Stomach smooth muscle (tissue), 2 donors: ENCODE data around the gene C10orf143.

ENCODE experiments used
- H3K27ac ChIP-seq: one replicate; pipeline ENCODE4 v1.7.0; 2013; ENCODE audit warnings: mild to moderate bottlenecking, low read length, inconsistent platforms
- H3K27me3 ChIP-seq, 2 donors: one replicate each; pipeline ENCODE4 v1.7.0; 2013; ENCODE audit warnings: low read length in 2 of 2; ENCODE audit not compliant: insufficient read depth in 2 of 2, control insufficient read depth in 1 of 2
- H3K36me3 ChIP-seq, 2 donors: one replicate each; pipeline ENCODE4 v1.7.0; 2013; ENCODE audit warnings: low read length in 2 of 2; ENCODE audit not compliant: control insufficient read depth in 2 of 2, insufficient read depth in 2 of 2
- H3K4me1 ChIP-seq: one replicate; pipeline ENCODE4 v1.7.0; 2013; ENCODE audit warnings: low read length; ENCODE audit not compliant: control insufficient read depth, insufficient read depth
- H3K4me3 ChIP-seq, 2 donors: one replicate each; pipeline ENCODE4 v1.7.0; 2013; ENCODE audit warnings: low read length in 2 of 2
- H3K9ac ChIP-seq, 2 donors: one replicate each; pipeline ENCODE4 v1.7.0; 2013; ENCODE audit warnings: low read length in 2 of 2, mild to moderate bottlenecking in 1 of 2
- H3K9me3 ChIP-seq, 2 donors: one replicate each; pipeline ENCODE4 v1.7.0; 2013; ENCODE audit warnings: low read length in 2 of 2; ENCODE audit not compliant: control insufficient read depth in 2 of 2
- donor health status: healthy.
- donor health status: Pancreatic carcinoma.

The C10orf143 gene

DNA sequence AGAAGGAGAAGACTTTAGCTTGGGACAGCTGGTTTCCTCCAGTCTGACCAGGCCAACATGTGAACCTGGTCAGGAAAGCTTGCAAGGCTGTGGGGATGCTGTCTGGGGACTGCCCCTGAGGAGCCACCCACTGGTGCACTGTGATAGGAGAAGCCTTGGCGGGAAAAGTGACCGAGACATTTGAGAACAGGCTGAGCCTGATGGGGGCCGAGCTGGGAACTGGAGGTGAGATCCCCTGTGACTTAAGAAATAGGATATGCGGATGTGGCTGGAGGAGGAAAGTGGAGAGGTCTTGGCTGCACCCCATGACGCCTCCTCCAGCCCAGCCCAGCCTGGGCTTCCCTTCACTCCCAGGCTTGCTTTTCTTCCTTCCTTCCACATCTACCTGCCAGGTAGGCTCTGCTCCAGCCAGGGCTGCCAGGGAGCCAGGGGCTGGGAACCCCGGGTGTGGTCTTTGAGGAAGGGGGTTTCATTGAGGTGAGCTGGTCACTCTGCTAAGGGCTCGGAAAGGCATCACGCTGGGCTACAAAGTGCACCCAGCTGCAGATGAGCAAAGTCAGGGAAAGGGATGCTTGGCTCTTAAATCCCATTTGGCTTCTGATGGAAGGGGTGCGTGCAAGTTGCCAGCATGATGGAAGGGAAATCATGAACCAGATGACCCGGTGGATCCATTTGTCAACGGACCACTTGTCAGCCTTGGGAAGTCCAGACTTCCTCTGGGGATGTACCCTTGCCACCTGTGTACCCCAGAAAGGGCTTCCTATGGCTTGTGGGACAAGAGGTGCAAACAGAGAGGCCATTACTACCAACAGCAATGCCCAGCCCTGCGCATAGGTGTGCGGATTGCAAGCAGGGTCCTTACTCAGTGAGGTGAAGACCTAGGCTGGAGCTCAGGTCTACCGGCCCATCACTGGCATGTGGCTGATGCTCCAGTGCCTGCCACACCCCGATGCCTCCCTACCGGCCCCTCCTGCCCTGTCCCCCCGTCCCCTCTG is 66.3 kb downstream of the C10orf143 start:
- H3K27ac ChIP-seq, result no peak overlapping the region
- no peaks in the 10 kb centered on the region for H3K36me3 ChIP-seq
- H3K27me3 ChIP-seq, result peaks cover 0 to 6% of the 10 kb centered on the region in 2 donors
- no peak overlapping the region for H3K9ac ChIP-seq
- no peaks in the 10 kb centered on the region for H3K4me1 ChIP-seq
- no peak overlapping the region for H3K4me3 ChIP-seq
- no peaks in the 10 kb centered on the region for H3K9me3 ChIP-seq

DNA sequence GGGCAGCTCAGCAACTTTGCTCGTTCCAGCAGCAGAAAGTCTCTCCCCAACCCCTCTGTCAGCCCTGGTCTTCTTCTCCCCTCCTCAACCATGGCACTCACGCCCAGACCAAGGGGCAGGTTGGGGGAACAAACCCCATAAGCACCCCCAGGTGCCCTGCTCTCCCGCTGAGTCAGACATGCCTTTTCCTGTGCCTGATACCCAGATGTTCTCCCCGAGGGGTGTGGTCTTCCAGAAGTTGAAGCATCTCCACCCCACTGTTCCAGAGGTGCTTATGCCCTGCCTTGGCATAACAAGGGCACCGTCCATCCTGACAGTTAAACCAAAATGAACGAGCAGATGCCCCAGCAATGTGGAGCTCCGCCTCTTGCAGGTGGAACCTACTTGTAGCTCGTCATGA is 67.1 kb downstream of the C10orf143 start:
- Histone ChIP-seq H3K9me3 (no peaks in the 10 kb centered on the region), H3K27me3 (peaks cover 0 to 6% of the 10 kb centered on the region in 2 donors), H3K9ac (no peak overlapping the region), H3K27ac (no peak overlapping the region), H3K4me1 (no peaks in the 10 kb centered on the region), H3K36me3 (no peaks in the 10 kb centered on the region), H3K4me3 (no peak overlapping the region)

DNA sequence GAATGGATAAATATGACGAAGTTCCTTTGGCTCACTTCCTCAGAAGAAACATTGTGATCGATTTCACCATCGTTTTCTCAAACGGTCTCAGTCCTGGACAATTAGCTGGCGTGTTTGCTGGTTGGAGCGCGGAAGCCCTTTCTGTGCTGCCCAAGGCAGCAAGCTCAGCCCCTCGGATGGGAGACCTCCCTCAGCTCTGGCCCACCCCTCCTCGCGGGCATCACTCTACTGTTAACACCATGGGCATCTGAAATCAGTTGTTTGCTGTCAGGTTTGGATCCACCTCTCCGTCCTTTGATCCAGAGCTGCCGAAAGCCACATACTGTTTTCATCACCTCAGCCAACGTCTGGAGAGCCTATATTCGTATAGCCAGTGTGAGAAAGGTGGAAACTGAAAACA is 68.2 kb downstream of the C10orf143 start:
- no peak overlapping the region for H3K27ac ChIP-seq
- H3K4me1 ChIP-seq, result no peaks in the 10 kb centered on the region
- no peak overlapping the region for H3K4me3 ChIP-seq
- no peaks in the 10 kb centered on the region for H3K36me3 ChIP-seq
- H3K27me3 ChIP-seq, result peaks cover 0 to 8% of the 10 kb centered on the region in 2 donors
- H3K9me3 ChIP-seq, result no peaks in the 10 kb centered on the region
- no peak overlapping the region for H3K9ac ChIP-seq

DNA sequence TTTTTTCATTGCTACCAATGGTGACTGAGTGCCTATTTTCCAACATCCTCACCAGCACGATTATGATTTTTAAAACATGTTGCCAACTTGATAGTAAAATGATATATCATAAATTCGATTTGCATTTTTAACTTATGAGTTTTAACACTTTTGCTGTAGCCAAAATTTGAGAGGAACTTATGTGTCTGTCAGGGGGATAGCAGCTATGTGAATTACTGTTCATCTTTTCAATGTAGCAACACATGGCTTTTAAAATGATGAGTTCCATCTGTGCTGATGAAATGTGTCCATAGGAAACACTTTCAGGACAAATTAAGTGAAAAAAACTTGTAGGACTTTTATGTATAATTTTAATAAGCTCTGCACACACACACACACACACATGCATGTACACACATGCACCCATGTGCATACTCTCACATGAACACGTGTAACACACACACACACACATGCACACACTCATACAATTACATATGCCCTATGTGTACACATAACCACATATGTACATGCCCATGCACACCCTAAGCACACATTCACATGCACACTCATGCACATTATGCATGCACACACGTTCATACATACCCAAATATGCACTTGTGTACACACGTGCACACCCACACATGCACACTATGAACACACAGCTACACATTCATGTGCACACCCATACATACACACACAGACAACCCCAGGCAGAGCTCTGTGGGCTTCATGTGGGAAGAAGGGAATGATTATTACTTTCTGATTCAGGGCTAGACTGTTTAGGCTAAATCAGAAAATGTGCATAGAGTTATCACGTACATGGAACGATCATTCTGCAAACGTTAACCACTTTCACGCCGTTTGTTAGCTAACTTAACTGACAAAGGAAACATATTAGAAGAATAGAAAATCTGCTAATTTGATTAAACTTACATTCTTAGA is 68.9 kb downstream of the C10orf143 start:
- Histone ChIP-seq H3K4me1 (no peaks in the 10 kb centered on the region), H3K9ac (no peak overlapping the region)

DNA sequence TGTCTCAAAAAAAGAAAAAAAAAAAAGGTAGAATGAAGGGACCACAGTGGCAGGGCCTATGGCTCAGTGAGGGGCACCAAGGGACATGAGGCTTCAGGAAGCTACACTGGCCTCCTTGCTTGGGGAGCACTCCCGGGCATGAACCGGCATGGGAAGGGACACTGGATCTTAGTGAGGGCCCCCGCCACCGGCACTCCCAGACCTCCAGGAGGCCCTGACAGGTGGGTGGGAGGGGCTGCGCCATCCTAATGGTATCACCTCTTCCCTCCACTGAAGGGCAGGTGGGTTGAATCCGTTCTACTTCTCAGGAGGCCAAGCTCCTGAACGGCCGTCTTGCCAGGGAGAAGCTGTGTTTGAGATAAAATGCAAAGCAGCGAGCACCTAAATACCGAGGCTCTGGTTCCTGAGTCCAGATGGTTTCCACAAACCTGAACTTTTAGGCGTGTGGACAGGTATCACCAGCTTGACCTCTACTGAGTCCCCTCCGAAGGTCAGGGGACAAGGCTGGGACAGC is 69.8 kb downstream of the C10orf143 start:
- H3K27me3 ChIP-seq, result peaks cover 0 to 4% of the 10 kb centered on the region in 2 donors
- H3K27ac ChIP-seq, result no peak overlapping the region
- no peaks in the 10 kb centered on the region for H3K36me3 ChIP-seq
- no peak overlapping the region for H3K4me3 ChIP-seq
- H3K9ac ChIP-seq, result no peak overlapping the region
- H3K4me1 ChIP-seq, result no peaks in the 10 kb centered on the region
- H3K9me3 ChIP-seq, result no peaks in the 10 kb centered on the region

More for the DNA sequence above, 68.9 kb downstream of the C10orf143 start:
- H3K9me3 ChIP-seq, result no peaks in the 10 kb centered on the region
- H3K27me3 ChIP-seq, result peaks cover 0 to 5% of the 10 kb centered on the region in 2 donors
- no peak overlapping the region for H3K4me3 ChIP-seq
- H3K36me3 ChIP-seq, result no peaks in the 10 kb centered on the region
- no peak overlapping the region for H3K27ac ChIP-seq

DNA sequence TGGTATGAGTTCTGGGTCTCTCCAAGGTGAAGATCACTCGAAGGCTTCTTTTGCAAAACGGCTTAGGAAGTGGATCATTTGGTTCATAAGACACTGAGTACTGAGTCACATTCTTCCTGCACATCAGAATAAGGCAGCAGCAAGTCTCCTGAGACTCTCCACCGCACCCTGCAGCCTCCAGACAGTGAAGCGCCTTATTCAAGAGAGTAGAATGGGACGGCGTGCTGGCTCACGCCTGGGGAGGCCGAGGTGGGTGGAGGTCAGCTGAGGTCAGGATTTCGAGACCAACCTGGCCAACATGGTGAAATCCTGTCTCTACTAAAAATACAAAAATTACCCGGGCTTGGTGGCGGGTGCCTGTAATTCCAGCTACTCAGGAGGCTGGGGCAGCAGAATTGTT is 70.3 kb downstream of the C10orf143 start:
- H3K36me3 ChIP-seq, result no peaks in the 10 kb centered on the region
- peaks cover 0 to 4% of the 10 kb centered on the region in 2 donors for H3K27me3 ChIP-seq
- H3K4me3 ChIP-seq, result no peak overlapping the region
- H3K9ac ChIP-seq, result no peak overlapping the region
- no peaks in the 10 kb centered on the region for H3K9me3 ChIP-seq
- no peaks in the 10 kb centered on the region for H3K4me1 ChIP-seq
- H3K27ac ChIP-seq, result no peak overlapping the region

DNA sequence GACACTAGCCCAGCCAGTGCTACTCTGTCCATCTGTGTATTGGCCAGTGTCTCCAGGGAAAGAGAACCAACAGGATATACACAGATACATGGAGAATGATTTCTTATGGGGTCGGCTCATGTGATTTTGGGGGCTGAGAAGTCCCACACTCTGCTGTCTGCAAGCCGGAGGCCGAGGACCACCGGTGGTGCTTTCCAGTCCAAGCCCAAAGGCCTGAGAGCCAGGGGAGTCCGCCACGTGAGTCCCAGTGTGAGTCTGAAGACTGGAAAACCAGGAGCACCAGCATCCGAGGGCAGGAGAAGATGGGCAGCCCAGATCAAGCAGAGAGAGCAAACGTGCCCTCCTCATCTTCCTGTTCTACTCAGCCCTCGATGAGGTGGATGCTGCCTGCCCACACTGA is 71.5 kb downstream of the C10orf143 start:
- no peak overlapping the region for H3K9ac ChIP-seq
- no peak overlapping the region for H3K27ac ChIP-seq
- H3K36me3 ChIP-seq, result no peaks in the 10 kb centered on the region
- no peaks in the 10 kb centered on the region for H3K9me3 ChIP-seq
- no peaks in the 10 kb centered on the region for H3K4me1 ChIP-seq
- no peak overlapping the region for H3K4me3 ChIP-seq
- peaks cover 0 to 2% of the 10 kb centered on the region in 2 donors for H3K27me3 ChIP-seq

DNA sequence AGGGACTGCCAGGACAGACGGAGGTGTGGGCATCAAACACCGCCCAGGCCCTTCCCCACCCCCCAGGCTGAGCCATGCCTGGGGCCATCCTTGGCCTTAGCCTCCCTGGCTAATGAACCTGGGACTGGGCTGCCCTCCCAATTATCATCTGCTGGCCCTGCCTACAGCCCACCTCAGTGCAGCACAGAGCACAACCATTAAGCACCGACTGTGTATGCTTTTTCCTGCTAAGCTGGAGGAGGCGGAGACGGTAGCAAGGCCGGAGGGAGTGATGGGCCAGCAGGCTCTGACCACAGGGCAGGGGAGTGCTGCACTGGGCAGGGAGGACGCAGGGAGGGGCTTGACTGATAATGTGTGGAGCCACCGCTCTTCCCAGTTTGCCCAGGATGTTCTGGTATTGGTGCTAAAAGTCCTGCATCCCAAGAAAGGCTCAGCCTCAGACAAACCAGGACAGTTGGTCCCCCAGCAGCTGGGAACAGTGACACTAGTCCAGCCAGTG is 72.0 kb downstream of the C10orf143 start:
- Histone ChIP-seq H3K4me1 (no peaks in the 10 kb centered on the region), H3K9ac (no peak overlapping the region), H3K9me3 (no peaks in the 10 kb centered on the region), H3K4me3 (no peak overlapping the region), H3K36me3 (no peaks in the 10 kb centered on the region), H3K27me3 (peaks cover 0 to 2% of the 10 kb centered on the region in 2 donors), H3K27ac (no peak overlapping the region)

DNA sequence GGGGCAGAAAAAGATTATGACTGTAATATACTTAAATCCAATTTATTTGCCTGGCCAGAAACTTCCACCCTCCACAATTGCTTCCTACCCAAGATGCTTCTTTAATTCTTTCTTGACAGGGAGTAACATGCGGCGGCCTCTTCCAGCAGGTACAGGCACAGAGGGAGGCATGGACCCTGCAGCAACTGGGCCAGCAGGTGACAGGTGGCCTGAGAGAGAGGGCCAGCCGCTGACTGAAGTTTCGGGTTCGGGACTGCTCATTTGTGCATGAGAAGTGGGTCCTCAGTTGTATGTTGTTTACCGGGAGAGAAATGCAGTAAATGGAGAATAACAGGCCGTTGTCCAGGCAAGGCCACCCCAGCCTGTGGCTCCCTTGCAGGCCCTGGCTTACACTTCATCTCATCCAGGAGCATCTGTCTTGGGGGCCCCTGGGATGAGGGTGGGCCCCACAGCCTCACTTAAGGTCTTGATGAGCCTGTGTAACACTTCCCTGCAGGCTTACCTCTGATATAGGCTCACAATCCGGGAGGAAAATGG is 72.5 kb downstream of the C10orf143 start:
- Histone ChIP-seq H3K9ac (no peak overlapping the region), H3K27ac (no peak overlapping the region), H3K36me3 (no peaks in the 10 kb centered on the region), H3K27me3 (peaks cover 0 to 2% of the 10 kb centered on the region in 2 donors), H3K4me1 (no peaks in the 10 kb centered on the region), H3K4me3 (no peak overlapping the region), H3K9me3 (no peaks in the 10 kb centered on the region)

DNA sequence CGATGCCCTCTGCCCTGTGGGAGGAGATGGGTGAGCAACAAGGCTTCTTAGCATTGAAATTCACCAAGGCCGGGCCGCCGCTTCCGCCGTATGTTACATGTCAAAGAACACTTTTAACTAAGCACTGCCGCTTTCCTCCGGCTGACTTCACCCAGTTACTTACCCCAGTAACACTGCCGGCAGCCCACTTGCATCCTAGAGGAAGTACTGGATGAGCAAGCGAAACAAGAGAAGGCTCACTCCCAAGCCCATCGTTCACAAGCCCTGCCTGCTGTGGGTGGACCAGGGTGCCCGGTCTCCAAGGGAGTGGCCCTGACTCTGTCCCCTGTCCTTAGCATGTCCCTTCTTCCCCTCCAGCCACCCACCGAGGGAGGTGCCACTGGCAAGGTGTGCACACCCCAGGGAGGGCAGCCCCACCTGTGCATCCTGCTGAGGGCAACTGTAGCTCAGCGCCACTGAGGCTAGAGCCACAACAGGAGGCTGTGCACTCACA is 73.4 kb downstream of the C10orf143 start:
- Histone ChIP-seq H3K9me3 (no peaks in the 10 kb centered on the region), H3K4me1 (no peaks in the 10 kb centered on the region), H3K27me3 (peaks cover 0 to 2% of the 10 kb centered on the region in 2 donors), H3K36me3 (no peaks in the 10 kb centered on the region), H3K9ac (no peak overlapping the region), H3K27ac (no peak overlapping the region), H3K4me3 (no peak overlapping the region)
